ENCODE results near the gene EIF4EBP2. TPM values are rescaled to one million over a fixed set of nuclear protein-coding genes. Genes with fewer than 3 reads are reported as not detected.

The EIF4EBP2 gene
- total and polyA plus RNA-seq, 11 donors = 20.6 to 150 (median 85.8) TPM

- TF ChIP-seq POLR2A (IDR thresholded peaks at IDR 0.05) = no peak
- no peak for TF ChIP-seq CTCF (IDR thresholded peaks at IDR 0.05)
- DNase-seq (no peak), ATAC-seq (peak in 1 of 4 donors; percentile 3)
- Histone ChIP-seq H3K27ac (peak overlapping the region in 7 of 12 donors; percentile 42 to 92 (median 86)), H3K27me3 (peaks cover 0 to 17% (median 0%) of the 10 kb centered on the region in 9 donors), H3K9me3 (no peaks in the 10 kb centered on the region), H3K4me3 (no peak overlapping the region), H3K36me3 (no peaks in the 10 kb centered on the region), H3K4me1 (peaks cover 0 to 51% (median 30%) of the 10 kb centered on the region in 12 donors)
- intact Hi-C loops (cut with DNase I) = loop anchor here in 9 of 10 donors (2.0 to 10.0 kb wide), 12 partner anchors 55 to 425 kb away; partner anchors contain the start of genes PCBD1 (in 3 of the 9), ADAMTS14 (in 1 of the 9) and EIF4EBP2 (in 1 of the 9)
- 87 to 90% (median 88%) methylated on average over 29 of the region's 29 CpGs for WGBS, 4 donors
Measured at GRCh38 chr10:70459774-70460490, 56.0 kb downstream of the EIF4EBP2 start.

GRCh38 chr10:70461397-70462348, 57.7 kb downstream of the EIF4EBP2 start:
- H3K27ac ChIP-seq = peak overlapping the region in 2 of 12 donors; percentile 47 to 53

GRCh38 chr10:70462349-70462984, 58.5 kb downstream of the EIF4EBP2 start:
- peak; percentile 85 to 94 (median 87) for DNase-seq
- peak overlapping the region in 2 of 12 donors; percentile 47 to 53 for H3K27ac ChIP-seq
- peaks cover 0 to 48% (median 30%) of the 10 kb centered on the region in 12 donors for H3K4me1 ChIP-seq
- TF ChIP-seq POLR2A (IDR thresholded peaks at IDR 0.05) = no peak
- TF ChIP-seq CTCF (IDR thresholded peaks at IDR 0.05) = peak in 4 of 12 donors; percentile 9 to 38 (median 16)
- H3K9me3 ChIP-seq = no peaks in the 10 kb centered on the region
- 8 to 34% (median 15%) methylated on average over 2 to 4 of the region's 4 CpGs for WGBS, 4 donors
- no peaks in the 10 kb centered on the region for H3K36me3 ChIP-seq
- no peak overlapping the region for H3K4me3 ChIP-seq
- H3K27me3 ChIP-seq = peaks cover 0 to 14% (median 0%) of the 10 kb centered on the region in 9 donors
- peak; percentile 51 to 73 (median 61) for ATAC-seq
- intact Hi-C loops (cut with DNase I) = loop anchor here in 8 of 10 donors (2.0 to 10.0 kb wide), 10 partner anchors 76 to 422 kb away; partner anchors contain the start of genes PCBD1 (in 3 of the 8) and ADAMTS14 (in 1 of the 8)

More at GRCh38 chr10:70461397-70462348, 57.7 kb downstream of the EIF4EBP2 start:
- peaks cover 0 to 17% (median 0%) of the 10 kb centered on the region in 9 donors for H3K27me3 ChIP-seq
- no peaks in the 10 kb centered on the region for H3K36me3 ChIP-seq
- peaks cover 0 to 51% (median 30%) of the 10 kb centered on the region in 12 donors for H3K4me1 ChIP-seq
- 47 to 56% (median 52%) methylated on average over 13 of the region's 13 CpGs for WGBS, 4 donors
- ATAC-seq (peak; percentile 35 to 66 (median 42)), DNase-seq (peak in 3 of 5 donors; percentile 55 to 71 (median 55))
- no peak overlapping the region for H3K4me3 ChIP-seq
- H3K9me3 ChIP-seq = no peaks in the 10 kb centered on the region
- intact Hi-C loops (cut with DNase I) = loop anchor here (1.0 to 10.0 kb wide), 13 partner anchors 77 to 423 kb away; partner anchors contain the start of genes PCBD1 (in 3 of the 10) and ADAMTS14 (in 1 of the 10)
- TF ChIP-seq CTCF (IDR thresholded peaks at IDR 0.05) = peak; percentile 73 to 93 (median 86)
- no peak for TF ChIP-seq POLR2A (IDR thresholded peaks at IDR 0.05)
